Liver (tissue), 9 donors: ENCODE results near the gene MICAL3. TPM values are rescaled to one million over a fixed set of nuclear protein-coding genes. Genes with fewer than 3 reads are reported as not detected.

ENCODE experiments used
- DNase-seq: peaks from one replicate; pipeline ENCODE4 v3.0.0-alpha.2; 2017; ENCODE audit warnings: low spot score
- H3K27ac ChIP-seq, 2 donors: one replicate each; pipeline ENCODE4 v1.7.0; 2013; ENCODE audit warnings: inconsistent platforms in 2 of 2, low read length in 2 of 2, control low read depth in 1 of 2, low read depth in 1 of 2, mild to moderate bottlenecking in 1 of 2
- H3K27me3 ChIP-seq, 4 donors: one replicate each; pipeline versions ENCODE4 v1.6.1 to v1.7.0; 2013; ENCODE audit warnings: low read length in 3 of 4, inconsistent platforms in 1 of 4, mild to moderate bottlenecking in 1 of 4, moderate library complexity in 1 of 4; ENCODE audit not compliant: control insufficient read depth in 4 of 4, insufficient read depth in 4 of 4
- H3K36me3 ChIP-seq, 4 donors: one replicate each; pipeline versions ENCODE4 v1.6.1 to v1.7.0; 2013; ENCODE audit warnings: low read length in 3 of 4, mild to moderate bottlenecking in 3 of 4, low read depth in 1 of 4, moderate library complexity in 1 of 4; ENCODE audit not compliant: control insufficient read depth in 4 of 4, insufficient read depth in 3 of 4
- H3K4me1 ChIP-seq, 4 donors: one replicate each; pipeline versions ENCODE4 v1.6.1 to v1.7.0; 2013; ENCODE audit warnings: low read length in 3 of 4, mild to moderate bottlenecking in 3 of 4, moderate library complexity in 1 of 4; ENCODE audit not compliant: control insufficient read depth in 4 of 4, insufficient read depth in 4 of 4
- H3K4me3 ChIP-seq, 3 donors: one replicate each; pipeline versions ENCODE4 v1.6.1 to v1.7.0; 2013; ENCODE audit warnings: low read length in 3 of 3, control low read depth in 1 of 3, low read depth in 1 of 3, mild to moderate bottlenecking in 1 of 3
- H3K9ac ChIP-seq, 2 donors: one replicate each; pipeline ENCODE4 v1.7.0; 2013; ENCODE audit warnings: low read length in 2 of 2, mild to moderate bottlenecking in 2 of 2, moderate library complexity in 2 of 2, control low read depth in 1 of 2, low read depth in 1 of 2
- H3K9me3 ChIP-seq, 4 donors: one replicate each; pipeline versions ENCODE4 v1.6.1 to v1.7.0; 2013; ENCODE audit warnings: low read length in 3 of 4; ENCODE audit not compliant: control insufficient read depth in 4 of 4
- EGR1 ChIP-seq, 2 donors: IDR thresholded peaks; 2 replicates each; pipeline ENCODE4 v1.6.1; 2016 to 2018; ENCODE audit warnings: antibody characterized with exemption in 2 of 2, low read depth in 2 of 2
- FOXA1 ChIP-seq: IDR thresholded peaks from 2 replicates; pipeline ENCODE4 v1.6.1; 2016; ENCODE audit warnings: antibody characterized with exemption
- FOXA2 ChIP-seq: IDR thresholded peaks from 2 replicates; pipeline ENCODE4 v1.6.1; 2016; ENCODE audit warnings: antibody characterized with exemption
- GABPA ChIP-seq, 2 donors: IDR thresholded peaks in 1 of 2; conservative IDR thresholded peaks in 1 of 2; 2 replicates each; pipeline ENCODE4 v1.6.1; 2016; ENCODE audit warnings: antibody characterized with exemption in 2 of 2, mild to moderate bottlenecking in 1 of 2, moderate library complexity in 1 of 2
- HNF4A ChIP-seq, 2 donors: conservative IDR thresholded peaks; 2 replicates each; pipeline ENCODE4 v1.6.1; 2016; ENCODE audit warnings: antibody characterized with exemption in 2 of 2, mild to moderate bottlenecking in 2 of 2
- HNF4G ChIP-seq: IDR thresholded peaks from 2 replicates; pipeline ENCODE4 v1.6.1; 2016; ENCODE audit warnings: antibody characterized with exemption
- JUND ChIP-seq, 2 donors: IDR thresholded peaks; 2 replicates each; pipeline ENCODE4 v1.6.1; 2016; ENCODE audit warnings: antibody characterized with exemption in 2 of 2
- NR2F2 ChIP-seq: IDR thresholded peaks from 2 replicates; pipeline ENCODE4 v1.6.1; 2016; ENCODE audit warnings: antibody characterized with exemption
- RAD21 ChIP-seq, 2 donors: IDR thresholded peaks; 2 replicates each; pipeline ENCODE4 v1.6.1; 2016; ENCODE audit warnings: antibody characterized with exemption in 2 of 2, mild to moderate bottlenecking in 2 of 2
- RXRA ChIP-seq, 2 donors: IDR thresholded peaks; 2 replicates each; pipeline ENCODE4 v1.6.1; 2017 to 2018; ENCODE audit warnings: antibody characterized with exemption in 2 of 2, mild to moderate bottlenecking in 1 of 2
- SP1 ChIP-seq: IDR thresholded peaks from 2 replicates; pipeline ENCODE4 v1.6.1; 2018; ENCODE audit warnings: antibody characterized with exemption, mild to moderate bottlenecking
- TAF1 ChIP-seq: conservative IDR thresholded peaks from 2 replicates; pipeline ENCODE4 v1.6.1; 2016; ENCODE audit warnings: antibody characterized with exemption, mild to moderate bottlenecking
- YY1 ChIP-seq: IDR thresholded peaks from 2 replicates; pipeline ENCODE4 v1.6.1; 2016; ENCODE audit warnings: antibody characterized with exemption, mild to moderate bottlenecking
- WGBS: extraction: QIAGEN DNeasy Blood & Tissue Kit; methylation state at CpG from one replicate; pipeline ENCODE4 v1.1.7; 2013; 5-methylcytosine and 5-hydroxymethylcytosine counted together
- polyA plus RNA-seq, 2 donors: library from polyadenylated mRNA; stranded (reverse) in 1 of 2; unstranded in 1 of 2; fragments of 200-250 nt in 1 of 2; fragments of >200 nt in 1 of 2; fragmentation: Nextera tagmentation in 1 of 2; extraction: Ambion mirVana in 1 of 2; gene quantifications; one replicate each; pipeline versions ENCODE4 v1.2.1 to v1.2.3, GENCODE V29; 2013 to 2015
- total RNA-seq, 2 donors: library from RNA; depleted of rRNA; stranded (reverse); fragments of >200 nt; gene quantifications; one replicate each; pipeline ENCODE4 v1.2.3, GENCODE V29; 2014
- TF ChIP-seq, protein P1 (sequence below): IDR thresholded peaks from 2 replicates; pipeline ENCODE4 v1.6.1; 2016; ENCODE audit warnings: antibody characterized with exemption
- TF ChIP-seq, protein P2 (sequence below): IDR thresholded peaks from 2 replicates; pipeline ENCODE4 v1.6.1; 2016; ENCODE audit warnings: antibody characterized with exemption
- TF ChIP-seq, protein P3 (sequence below): fragments of 150-350 bp; IDR thresholded peaks from 2 replicates; pipeline ENCODE4 v1.5.1; 2017; ENCODE audit warnings: improper control_type of control experiment, low read depth, low read length; ENCODE audit not compliant: missing input control
- TF ChIP-seq, protein P4 (sequence below): IDR thresholded peaks from 2 replicates; pipeline ENCODE4 v1.6.1; 2016; ENCODE audit warnings: antibody characterized with exemption, mild to moderate bottlenecking
- TF ChIP-seq, protein P5 (sequence below): IDR thresholded peaks from 2 replicates; pipeline ENCODE4 v1.6.1; 2016; ENCODE audit warnings: antibody characterized with exemption
- donor health status: healthy.
- donor health status: healthy.
- donor health status: healthy.
- donor health status: healthy.
- donor health status: healthy.

MICAL3 gene
- total and polyA plus RNA-seq, 4 donors = 6.4 to 38.4 (median 23.4) TPM

DNA sequence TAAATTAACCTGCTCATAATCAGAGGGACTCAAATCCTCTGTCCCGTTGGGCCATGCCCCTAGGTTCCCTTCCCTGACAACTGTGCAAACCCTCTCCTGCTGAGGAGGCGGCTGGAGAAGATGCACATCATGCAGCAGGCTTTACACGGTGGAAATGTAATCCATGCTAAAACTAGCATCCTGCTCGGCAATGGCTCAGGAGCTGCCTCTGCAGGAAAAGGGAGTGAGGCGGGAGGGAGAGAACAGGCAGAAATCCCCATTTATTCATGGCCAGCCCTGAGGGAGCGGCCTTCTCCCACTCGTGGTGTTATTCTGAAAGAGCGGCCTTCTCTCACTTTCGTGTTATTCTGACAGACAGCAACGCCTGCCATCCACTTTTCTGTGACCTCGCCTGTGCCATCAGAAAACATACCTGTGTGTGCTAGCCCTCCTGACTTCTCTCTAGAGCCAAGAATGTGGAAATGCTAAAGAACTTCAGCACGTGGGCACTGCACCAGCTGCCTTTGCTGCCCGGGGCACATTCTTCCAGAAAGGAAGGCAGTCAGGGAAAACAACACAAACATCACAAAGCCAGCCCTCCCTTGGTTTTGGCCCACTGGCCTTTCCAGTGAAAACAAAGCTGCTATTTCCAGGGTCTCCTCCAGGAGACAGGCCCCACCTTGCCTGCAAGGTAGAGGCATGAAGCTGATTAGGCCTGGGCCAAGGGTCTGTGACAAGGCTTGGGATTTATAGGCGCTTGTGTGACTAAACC lies 187.2 kb downstream of the MICAL3 start:
- H3K4me3 ChIP-seq = no peak overlapping the region
- H3K27ac ChIP-seq = peak overlapping the region; percentile 72 to 78
- peak overlapping the region in 1 of 2 donors; percentile 17 for H3K9ac ChIP-seq

More for the DNA sequence above, 187.2 kb downstream of the MICAL3 start:
- Histone ChIP-seq H3K36me3 (no peaks in the 10 kb centered on the region), H3K4me1 (peaks cover 6 to 92% (median 78%) of the 10 kb centered on the region in 4 donors), H3K27me3 (no peaks in the 10 kb centered on the region), H3K9me3 (no peaks in the 10 kb centered on the region)
- 45% methylated on average over 14 of the region's 14 CpGs for WGBS
- TF ChIP-seq, protein P1, sequence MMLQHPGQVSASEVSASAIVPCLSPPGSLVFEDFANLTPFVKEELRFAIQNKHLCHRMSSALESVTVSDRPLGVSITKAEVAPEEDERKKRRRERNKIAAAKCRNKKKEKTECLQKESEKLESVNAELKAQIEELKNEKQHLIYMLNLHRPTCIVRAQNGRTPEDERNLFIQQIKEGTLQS = no peak
- TF ChIP-seq, protein P2, sequence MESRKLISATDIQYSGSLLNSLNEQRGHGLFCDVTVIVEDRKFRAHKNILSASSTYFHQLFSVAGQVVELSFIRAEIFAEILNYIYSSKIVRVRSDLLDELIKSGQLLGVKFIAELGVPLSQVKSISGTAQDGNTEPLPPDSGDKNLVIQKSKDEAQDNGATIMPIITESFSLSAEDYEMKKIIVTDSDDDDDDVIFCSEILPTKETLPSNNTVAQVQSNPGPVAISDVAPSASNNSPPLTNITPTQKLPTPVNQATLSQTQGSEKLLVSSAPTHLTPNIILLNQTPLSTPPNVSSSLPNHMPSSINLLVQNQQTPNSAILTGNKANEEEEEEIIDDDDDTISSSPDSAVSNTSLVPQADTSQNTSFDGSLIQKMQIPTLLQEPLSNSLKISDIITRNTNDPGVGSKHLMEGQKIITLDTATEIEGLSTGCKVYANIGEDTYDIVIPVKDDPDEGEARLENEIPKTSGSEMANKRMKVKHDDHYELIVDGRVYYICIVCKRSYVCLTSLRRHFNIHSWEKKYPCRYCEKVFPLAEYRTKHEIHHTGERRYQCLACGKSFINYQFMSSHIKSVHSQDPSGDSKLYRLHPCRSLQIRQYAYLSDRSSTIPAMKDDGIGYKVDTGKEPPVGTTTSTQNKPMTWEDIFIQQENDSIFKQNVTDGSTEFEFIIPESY = peak; percentile 75
- TF ChIP-seq RAD21 (IDR thresholded peaks at IDR 0.05) (peak; percentile 45 to 49), HNF4G (peak; percentile 29), YY1 (peak; percentile 82), FOXA1 (peak; percentile 49), NR2F2 (no peak), GABPA (IDR thresholded peaks at IDR 0.05 in 1 of 2, conservative IDR thresholded peaks at IDR 0.05 in 1 of 2) (peak in 1 of 2 donors; percentile 35), SP1 (peak; percentile 69), EGR1 (IDR thresholded peaks at IDR 0.05; ENCODE audit: low read depth in 2 of 2) (peak in 1 of 2 donors; percentile 72), TAF1 (no peak), RXRA (IDR thresholded peaks at IDR 0.05) (peak; percentile 73 to 95), HNF4A (conservative IDR thresholded peaks at IDR 0.05) (peak; percentile 59 to 88), FOXA2 (peak; percentile 13), JUND (IDR thresholded peaks at IDR 0.05) (peak in 1 of 2 donors; percentile 78)
- TF ChIP-seq, protein P3, sequence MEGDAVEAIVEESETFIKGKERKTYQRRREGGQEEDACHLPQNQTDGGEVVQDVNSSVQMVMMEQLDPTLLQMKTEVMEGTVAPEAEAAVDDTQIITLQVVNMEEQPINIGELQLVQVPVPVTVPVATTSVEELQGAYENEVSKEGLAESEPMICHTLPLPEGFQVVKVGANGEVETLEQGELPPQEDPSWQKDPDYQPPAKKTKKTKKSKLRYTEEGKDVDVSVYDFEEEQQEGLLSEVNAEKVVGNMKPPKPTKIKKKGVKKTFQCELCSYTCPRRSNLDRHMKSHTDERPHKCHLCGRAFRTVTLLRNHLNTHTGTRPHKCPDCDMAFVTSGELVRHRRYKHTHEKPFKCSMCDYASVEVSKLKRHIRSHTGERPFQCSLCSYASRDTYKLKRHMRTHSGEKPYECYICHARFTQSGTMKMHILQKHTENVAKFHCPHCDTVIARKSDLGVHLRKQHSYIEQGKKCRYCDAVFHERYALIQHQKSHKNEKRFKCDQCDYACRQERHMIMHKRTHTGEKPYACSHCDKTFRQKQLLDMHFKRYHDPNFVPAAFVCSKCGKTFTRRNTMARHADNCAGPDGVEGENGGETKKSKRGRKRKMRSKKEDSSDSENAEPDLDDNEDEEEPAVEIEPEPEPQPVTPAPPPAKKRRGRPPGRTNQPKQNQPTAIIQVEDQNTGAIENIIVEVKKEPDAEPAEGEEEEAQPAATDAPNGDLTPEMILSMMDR = peak; percentile 5
- TF ChIP-seq, protein P4, sequence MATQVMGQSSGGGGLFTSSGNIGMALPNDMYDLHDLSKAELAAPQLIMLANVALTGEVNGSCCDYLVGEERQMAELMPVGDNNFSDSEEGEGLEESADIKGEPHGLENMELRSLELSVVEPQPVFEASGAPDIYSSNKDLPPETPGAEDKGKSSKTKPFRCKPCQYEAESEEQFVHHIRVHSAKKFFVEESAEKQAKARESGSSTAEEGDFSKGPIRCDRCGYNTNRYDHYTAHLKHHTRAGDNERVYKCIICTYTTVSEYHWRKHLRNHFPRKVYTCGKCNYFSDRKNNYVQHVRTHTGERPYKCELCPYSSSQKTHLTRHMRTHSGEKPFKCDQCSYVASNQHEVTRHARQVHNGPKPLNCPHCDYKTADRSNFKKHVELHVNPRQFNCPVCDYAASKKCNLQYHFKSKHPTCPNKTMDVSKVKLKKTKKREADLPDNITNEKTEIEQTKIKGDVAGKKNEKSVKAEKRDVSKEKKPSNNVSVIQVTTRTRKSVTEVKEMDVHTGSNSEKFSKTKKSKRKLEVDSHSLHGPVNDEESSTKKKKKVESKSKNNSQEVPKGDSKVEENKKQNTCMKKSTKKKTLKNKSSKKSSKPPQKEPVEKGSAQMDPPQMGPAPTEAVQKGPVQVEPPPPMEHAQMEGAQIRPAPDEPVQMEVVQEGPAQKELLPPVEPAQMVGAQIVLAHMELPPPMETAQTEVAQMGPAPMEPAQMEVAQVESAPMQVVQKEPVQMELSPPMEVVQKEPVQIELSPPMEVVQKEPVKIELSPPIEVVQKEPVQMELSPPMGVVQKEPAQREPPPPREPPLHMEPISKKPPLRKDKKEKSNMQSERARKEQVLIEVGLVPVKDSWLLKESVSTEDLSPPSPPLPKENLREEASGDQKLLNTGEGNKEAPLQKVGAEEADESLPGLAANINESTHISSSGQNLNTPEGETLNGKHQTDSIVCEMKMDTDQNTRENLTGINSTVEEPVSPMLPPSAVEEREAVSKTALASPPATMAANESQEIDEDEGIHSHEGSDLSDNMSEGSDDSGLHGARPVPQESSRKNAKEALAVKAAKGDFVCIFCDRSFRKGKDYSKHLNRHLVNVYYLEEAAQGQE = peak; percentile 63
- TF ChIP-seq, protein P5, sequence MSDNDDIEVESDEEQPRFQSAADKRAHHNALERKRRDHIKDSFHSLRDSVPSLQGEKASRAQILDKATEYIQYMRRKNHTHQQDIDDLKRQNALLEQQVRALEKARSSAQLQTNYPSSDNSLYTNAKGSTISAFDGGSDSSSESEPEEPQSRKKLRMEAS = peak; percentile 96
- DNase-seq = no peak
